ENCODE measurements around the gene PRKD1. TPM values are rescaled to one million over a fixed set of nuclear protein-coding genes. Genes with fewer than 3 reads are reported as not detected.

The PRKD1 gene
- total and polyA plus RNA-seq, 10 of the 15 experiments (the other 5 are each of a cell fraction or from before 2014, with no cell fraction given) = 0.02 to 0.56 TPM; not detected in 8

GRCh38 chr14:29757188-29757680 lies 170.4 kb downstream of the PRKD1 start (continued):
- TF ChIP-seq, protein P1, sequence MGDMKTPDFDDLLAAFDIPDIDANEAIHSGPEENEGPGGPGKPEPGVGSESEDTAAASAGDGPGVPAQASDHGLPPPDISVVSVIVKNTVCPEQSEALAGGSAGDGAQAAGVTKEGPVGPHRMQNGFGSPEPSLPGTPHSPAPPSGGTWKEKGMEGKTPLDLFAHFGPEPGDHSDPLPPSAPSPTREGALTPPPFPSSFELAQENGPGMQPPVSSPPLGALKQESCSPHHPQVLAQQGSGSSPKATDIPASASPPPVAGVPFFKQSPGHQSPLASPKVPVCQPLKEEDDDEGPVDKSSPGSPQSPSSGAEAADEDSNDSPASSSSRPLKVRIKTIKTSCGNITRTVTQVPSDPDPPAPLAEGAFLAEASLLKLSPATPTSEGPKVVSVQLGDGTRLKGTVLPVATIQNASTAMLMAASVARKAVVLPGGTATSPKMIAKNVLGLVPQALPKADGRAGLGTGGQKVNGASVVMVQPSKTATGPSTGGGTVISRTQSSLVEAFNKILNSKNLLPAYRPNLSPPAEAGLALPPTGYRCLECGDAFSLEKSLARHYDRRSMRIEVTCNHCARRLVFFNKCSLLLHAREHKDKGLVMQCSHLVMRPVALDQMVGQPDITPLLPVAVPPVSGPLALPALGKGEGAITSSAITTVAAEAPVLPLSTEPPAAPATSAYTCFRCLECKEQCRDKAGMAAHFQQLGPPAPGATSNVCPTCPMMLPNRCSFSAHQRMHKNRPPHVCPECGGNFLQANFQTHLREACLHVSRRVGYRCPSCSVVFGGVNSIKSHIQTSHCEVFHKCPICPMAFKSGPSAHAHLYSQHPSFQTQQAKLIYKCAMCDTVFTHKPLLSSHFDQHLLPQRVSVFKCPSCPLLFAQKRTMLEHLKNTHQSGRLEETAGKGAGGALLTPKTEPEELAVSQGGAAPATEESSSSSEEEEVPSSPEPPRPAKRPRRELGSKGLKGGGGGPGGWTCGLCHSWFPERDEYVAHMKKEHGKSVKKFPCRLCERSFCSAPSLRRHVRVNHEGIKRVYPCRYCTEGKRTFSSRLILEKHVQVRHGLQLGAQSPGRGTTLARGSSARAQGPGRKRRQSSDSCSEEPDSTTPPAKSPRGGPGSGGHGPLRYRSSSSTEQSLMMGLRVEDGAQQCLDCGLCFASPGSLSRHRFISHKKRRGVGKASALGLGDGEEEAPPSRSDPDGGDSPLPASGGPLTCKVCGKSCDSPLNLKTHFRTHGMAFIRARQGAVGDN (IDR thresholded peaks at IDR 0.05) = no peak
- no peak for TF ChIP-seq ETV6 (conservative IDR thresholded peaks at IDR 0.05 in 1 of 2, IDR thresholded peaks at IDR 0.05 in 1 of 2; ENCODE audit: borderline replicate concordance in 1 of 2, low read depth in 1 of 2)
- TF ChIP-seq, protein P2, sequence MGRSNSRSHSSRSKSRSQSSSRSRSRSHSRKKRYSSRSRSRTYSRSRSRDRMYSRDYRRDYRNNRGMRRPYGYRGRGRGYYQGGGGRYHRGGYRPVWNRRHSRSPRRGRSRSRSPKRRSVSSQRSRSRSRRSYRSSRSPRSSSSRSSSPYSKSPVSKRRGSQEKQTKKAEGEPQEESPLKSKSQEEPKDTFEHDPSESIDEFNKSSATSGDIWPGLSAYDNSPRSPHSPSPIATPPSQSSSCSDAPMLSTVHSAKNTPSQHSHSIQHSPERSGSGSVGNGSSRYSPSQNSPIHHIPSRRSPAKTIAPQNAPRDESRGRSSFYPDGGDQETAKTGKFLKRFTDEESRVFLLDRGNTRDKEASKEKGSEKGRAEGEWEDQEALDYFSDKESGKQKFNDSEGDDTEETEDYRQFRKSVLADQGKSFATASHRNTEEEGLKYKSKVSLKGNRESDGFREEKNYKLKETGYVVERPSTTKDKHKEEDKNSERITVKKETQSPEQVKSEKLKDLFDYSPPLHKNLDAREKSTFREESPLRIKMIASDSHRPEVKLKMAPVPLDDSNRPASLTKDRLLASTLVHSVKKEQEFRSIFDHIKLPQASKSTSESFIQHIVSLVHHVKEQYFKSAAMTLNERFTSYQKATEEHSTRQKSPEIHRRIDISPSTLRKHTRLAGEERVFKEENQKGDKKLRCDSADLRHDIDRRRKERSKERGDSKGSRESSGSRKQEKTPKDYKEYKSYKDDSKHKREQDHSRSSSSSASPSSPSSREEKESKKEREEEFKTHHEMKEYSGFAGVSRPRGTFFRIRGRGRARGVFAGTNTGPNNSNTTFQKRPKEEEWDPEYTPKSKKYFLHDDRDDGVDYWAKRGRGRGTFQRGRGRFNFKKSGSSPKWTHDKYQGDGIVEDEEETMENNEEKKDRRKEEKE (IDR thresholded peaks at IDR 0.05) = no peak
- TF ChIP-seq NFYA (IDR thresholded peaks at IDR 0.05; ENCODE audit: borderline replicate concordance, low read depth, low read length) = no peak
- no peak for TF ChIP-seq RCOR1 (conservative IDR thresholded peaks at IDR 0.05; ENCODE audit: low read depth, low read length)
- TF ChIP-seq PRDM15 (CRISPR knock-in tag; IDR thresholded peaks at IDR 0.05) = no peak
- no peak for TF ChIP-seq ZNF274 (IDR thresholded peaks at IDR 0.05; ENCODE audit: insufficient read depth, insufficient read length)
